OCI-LY1 (cell line): ENCODE measurements around the gene FXYD3.

Experiments
- H2AFZ ChIP-seq: fragments of 200-600 bp; sonication (generic), shearing (Covaris generic); 2 replicates; pipeline ENCODE4 v1.6.0; 2014; ENCODE audit warnings: antibody characterized with exemption, mild to moderate bottlenecking, low read length
- H3F3A ChIP-seq: fragments of 200-600 bp; sonication (generic), shearing (Covaris generic); 2 replicates; pipeline ENCODE4 v1.6.0; 2014; ENCODE audit warnings: mild to moderate bottlenecking, antibody characterized with exemption, low read length, moderate library complexity; ENCODE audit not compliant: insufficient read depth
- H3K27ac ChIP-seq: fragments of 200-600 bp; sonication (generic); 2 replicates; pipeline ENCODE4 v1.5.1; 2014; ENCODE audit warnings: low read length, mixed run types, mild to moderate bottlenecking, low read depth; ENCODE audit not compliant: poor library complexity, severe bottlenecking
- H3K27me3 ChIP-seq: fragments of 200-600 bp; sonication (generic); 2 replicates; pipeline ENCODE4 v1.6.0; 2014; ENCODE audit warnings: antibody characterized with exemption, mild to moderate bottlenecking, low read length, moderate library complexity; ENCODE audit not compliant: insufficient read depth
- H3K36me3 ChIP-seq: fragments of 200-600 bp; sonication (generic); 2 replicates; pipeline ENCODE4 v1.6.1; 2014; ENCODE audit warnings: mild to moderate bottlenecking, antibody characterized with exemption, low read length, moderate library complexity, mixed read lengths; ENCODE audit not compliant: insufficient read depth
- H3K4me1 ChIP-seq: fragments of 200-600 bp; sonication (generic); 2 replicates; pipeline ENCODE4 v1.5.1; 2014; ENCODE audit warnings: mild to moderate bottlenecking, low read length, moderate library complexity; ENCODE audit not compliant: insufficient read depth, severe bottlenecking
- H3K4me2 ChIP-seq: fragments of 200-600 bp; sonication (generic), shearing (Covaris generic); 2 replicates; pipeline ENCODE4 v1.6.1; 2014; ENCODE audit warnings: low read length
- H3K4me3 ChIP-seq: fragments of 200-600 bp; sonication (generic); 2 replicates; pipeline ENCODE4 v1.5.1; 2014; ENCODE audit warnings: low read length, low read depth, mild to moderate bottlenecking, mixed read lengths; ENCODE audit not compliant: poor library complexity, severe bottlenecking
- H3K79me2 ChIP-seq: fragments of 200-600 bp; shearing (Covaris generic); 2 replicates; pipeline ENCODE4 v1.6.1; 2016; ENCODE audit warnings: mixed run types, low read length, mixed read lengths; ENCODE audit not compliant: insufficient read depth
- H3K9ac ChIP-seq: fragments of 200-600 bp; sonication (generic), shearing (Covaris generic); 2 replicates; pipeline ENCODE4 v1.6.1; 2014; ENCODE audit warnings: mild to moderate bottlenecking, low read length, mixed read lengths
- H3K9me2 ChIP-seq: fragments of 200-600 bp; sonication (generic), shearing (Covaris generic); 2 replicates; pipeline ENCODE4 v1.6.1; 2014; ENCODE audit warnings: low read depth, mild to moderate bottlenecking, low read length, mixed read lengths
- H3K9me3 ChIP-seq: fragments of 200-600 bp; shearing (Covaris generic); 2 replicates; pipeline ENCODE4 v1.6.1; 2014; ENCODE audit warnings: low read length, mixed read lengths
- H4K20me1 ChIP-seq: fragments of 200-600 bp; sonication (generic), shearing (Covaris generic); 2 replicates; pipeline ENCODE4 v1.6.0; 2016; ENCODE audit warnings: mild to moderate bottlenecking, low read length; ENCODE audit not compliant: insufficient read depth
- EZH2 ChIP-seq: fragments of 200-600 bp; sonication (generic), shearing (Covaris generic); IDR thresholded peaks from 2 replicates; pipeline ENCODE4 v1.8.0; 2017; ENCODE audit warnings: borderline replicate concordance, mixed run types, mild to moderate bottlenecking, antibody characterized with exemption, low read length, moderate library complexity, mixed read lengths
- TF ChIP-seq, protein P1 (sequence below): fragments of 200-600 bp; sonication (generic), shearing (Covaris generic); IDR thresholded peaks from 2 replicates; pipeline ENCODE4 v1.5.1; 2017; ENCODE audit warnings: mild to moderate bottlenecking, antibody characterized with exemption, low read length, moderate library complexity, mixed read lengths

FXYD3 gene

DNA sequence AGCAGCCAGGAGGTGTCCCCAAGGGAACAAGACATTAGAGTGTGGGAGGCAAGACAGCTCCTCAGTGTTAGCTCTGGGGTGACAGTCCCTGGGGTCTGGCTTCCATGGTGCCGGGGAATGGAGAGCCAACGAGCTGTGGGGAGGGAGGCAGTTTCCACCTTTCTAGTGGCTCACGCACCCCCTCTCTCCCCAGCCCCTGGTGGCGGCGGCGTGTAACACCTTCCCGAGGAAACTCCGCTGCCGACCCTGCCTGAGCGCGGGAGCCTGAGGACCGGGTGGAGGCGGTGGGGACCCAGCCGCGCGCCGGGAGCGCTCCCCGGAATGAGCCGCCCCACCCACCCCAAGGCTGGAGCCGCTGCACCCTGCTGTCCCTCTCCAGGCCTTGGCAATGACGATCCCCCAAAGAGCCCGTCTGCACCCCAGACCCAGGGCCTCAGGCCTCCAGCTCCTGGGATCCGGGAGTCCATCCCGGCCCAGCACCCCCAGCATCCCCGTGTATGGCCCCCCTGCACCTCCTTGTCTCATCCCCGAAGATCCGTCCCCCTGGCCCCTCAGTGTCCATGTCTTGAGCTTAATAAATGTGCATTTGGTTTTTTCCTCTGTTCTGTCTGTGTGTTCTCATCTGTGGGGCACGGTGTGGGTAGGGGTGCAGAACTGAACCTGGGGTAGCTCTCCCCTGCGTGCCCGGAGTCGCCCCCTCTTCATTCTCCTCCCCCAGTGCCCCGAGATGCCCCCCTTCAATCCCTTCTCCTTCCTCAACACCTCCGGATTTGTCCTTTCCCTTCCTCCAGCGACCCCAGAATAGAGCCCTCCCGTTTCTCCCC is 38.3 kb downstream of the FXYD3 start:
- Histone ChIP-seq H3K4me2 (peak overlapping the region; percentile 77), H3K36me3 (peaks cover 28% of the 10 kb centered on the region), H3K9me2 (no peaks in the 10 kb centered on the region), H3F3A (no peaks in the 10 kb centered on the region), H3K79me2 (no peaks in the 10 kb centered on the region), H3K4me3 (peak overlapping the region; percentile 68), H4K20me1 (no peaks in the 10 kb centered on the region), H3K4me1 (peaks cover 23% of the 10 kb centered on the region), H2AFZ (no peak overlapping the region), H3K27ac (no peak overlapping the region), H3K9me3 (no peaks in the 10 kb centered on the region), H3K27me3 (no peaks in the 10 kb centered on the region), H3K9ac (peak overlapping the region; percentile 72)
- TF ChIP-seq EZH2: no peak
- TF ChIP-seq, protein P1, sequence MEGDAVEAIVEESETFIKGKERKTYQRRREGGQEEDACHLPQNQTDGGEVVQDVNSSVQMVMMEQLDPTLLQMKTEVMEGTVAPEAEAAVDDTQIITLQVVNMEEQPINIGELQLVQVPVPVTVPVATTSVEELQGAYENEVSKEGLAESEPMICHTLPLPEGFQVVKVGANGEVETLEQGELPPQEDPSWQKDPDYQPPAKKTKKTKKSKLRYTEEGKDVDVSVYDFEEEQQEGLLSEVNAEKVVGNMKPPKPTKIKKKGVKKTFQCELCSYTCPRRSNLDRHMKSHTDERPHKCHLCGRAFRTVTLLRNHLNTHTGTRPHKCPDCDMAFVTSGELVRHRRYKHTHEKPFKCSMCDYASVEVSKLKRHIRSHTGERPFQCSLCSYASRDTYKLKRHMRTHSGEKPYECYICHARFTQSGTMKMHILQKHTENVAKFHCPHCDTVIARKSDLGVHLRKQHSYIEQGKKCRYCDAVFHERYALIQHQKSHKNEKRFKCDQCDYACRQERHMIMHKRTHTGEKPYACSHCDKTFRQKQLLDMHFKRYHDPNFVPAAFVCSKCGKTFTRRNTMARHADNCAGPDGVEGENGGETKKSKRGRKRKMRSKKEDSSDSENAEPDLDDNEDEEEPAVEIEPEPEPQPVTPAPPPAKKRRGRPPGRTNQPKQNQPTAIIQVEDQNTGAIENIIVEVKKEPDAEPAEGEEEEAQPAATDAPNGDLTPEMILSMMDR: peak; percentile 54

DNA sequence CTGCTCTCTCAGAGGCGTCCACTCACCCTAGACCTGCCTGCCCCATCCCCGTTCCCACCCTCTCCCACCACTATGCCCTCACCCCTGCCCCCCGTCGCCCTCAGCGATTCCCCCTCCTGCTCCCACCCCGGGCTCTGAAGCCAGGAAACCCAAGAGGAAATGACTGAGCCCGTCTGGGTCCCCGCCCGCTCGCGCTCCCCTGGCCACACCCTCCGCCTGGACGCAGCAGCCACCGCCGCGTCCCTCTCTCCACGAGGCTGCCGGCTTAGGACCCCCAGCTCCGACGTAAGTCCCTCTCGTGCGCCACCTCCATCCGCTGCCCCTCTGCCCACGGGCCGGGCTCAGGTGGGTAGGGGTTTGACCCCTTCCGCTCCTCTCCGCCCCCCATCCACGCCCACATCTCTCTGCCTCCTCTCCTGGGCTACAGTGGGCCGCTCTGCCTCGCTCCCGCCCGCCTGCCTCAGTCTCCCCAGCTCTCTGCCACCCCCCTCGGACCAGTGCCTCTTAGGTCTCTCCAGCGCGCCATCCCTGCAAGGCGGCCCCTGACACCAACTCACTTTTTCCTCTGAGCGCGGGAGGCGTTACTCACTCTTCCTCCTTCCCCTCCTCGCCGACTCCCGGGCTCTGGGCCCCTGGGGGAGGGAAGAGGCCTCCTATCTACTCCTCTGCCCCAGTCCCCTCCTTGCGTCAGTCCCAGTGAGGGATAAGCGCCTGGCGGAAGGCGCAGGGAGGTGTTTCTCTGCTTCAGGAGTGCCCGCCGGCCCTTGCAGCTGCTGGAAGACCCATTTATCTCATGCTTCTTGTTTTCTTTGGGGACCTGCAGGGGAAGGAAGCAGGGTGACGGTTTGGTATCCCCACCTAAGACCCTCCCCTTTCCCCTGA is 39.1 kb downstream of the FXYD3 start, which contains the start of gene FXYD5:
Gene FXYD5, plus strand, starts transcription at position 211 of the 882 bp plus-strand sequence. CDS start 816 bp downstream, outside the sequence.
- Histone ChIP-seq H3K79me2 (no peaks in the 10 kb centered on the region), H3F3A (no peaks in the 10 kb centered on the region), H3K9me2 (no peaks in the 10 kb centered on the region), H3K9ac (peak within 1 kb of the TSS; percentile 72), H3K9me3 (no peaks in the 10 kb centered on the region), H4K20me1 (no peaks in the 10 kb centered on the region), H3K4me1 (peaks cover 23% of the 10 kb centered on the region), H3K4me3 (peak within 1 kb of the TSS; percentile 68), H3K36me3 (peaks cover 37% of the 10 kb centered on the region), H3K4me2 (peak within 1 kb of the TSS; percentile 77), H3K27me3 (no peaks in the 10 kb centered on the region), H3K27ac (peak within 1 kb of the TSS; percentile 55), H2AFZ (no peak within 1 kb of the TSS)
- no peak for TF ChIP-seq EZH2
- TF ChIP-seq, protein P1: no peak

DNA sequence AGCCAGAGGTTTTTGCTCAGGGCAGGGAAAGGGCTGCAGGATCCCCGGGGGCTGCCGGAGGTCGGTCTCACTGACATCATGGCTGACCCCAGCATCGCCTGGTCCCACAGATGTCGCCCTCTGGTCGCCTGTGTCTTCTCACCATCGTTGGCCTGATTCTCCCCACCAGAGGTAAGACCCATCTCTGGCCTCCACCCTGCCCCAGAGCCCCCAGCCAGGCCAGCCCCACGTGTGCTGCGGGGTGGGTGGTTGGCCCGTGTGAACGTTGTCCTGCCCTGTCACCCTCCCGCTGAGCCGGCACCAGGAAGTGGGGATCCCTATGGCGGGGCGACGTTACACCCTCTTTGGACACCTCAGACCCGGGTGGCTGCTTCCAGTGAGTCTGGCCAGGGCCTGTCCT is 39.8 kb downstream of the FXYD3 start:
- peaks cover 23% of the 10 kb centered on the region for H3K4me1 ChIP-seq
- H3K9ac ChIP-seq: peak overlapping the region; percentile 72
- no peaks in the 10 kb centered on the region for H3F3A ChIP-seq
- H3K27me3 ChIP-seq: no peaks in the 10 kb centered on the region
- H2AFZ ChIP-seq: no peak overlapping the region
- TF ChIP-seq, protein P1: peak; percentile 12; the same call in 1 of the 2 replicates
- TF ChIP-seq EZH2: no peak
- H3K4me3 ChIP-seq: peak overlapping the region; percentile 68
- peak overlapping the region; percentile 77 for H3K4me2 ChIP-seq
- no peaks in the 10 kb centered on the region for H3K9me3 ChIP-seq
- H4K20me1 ChIP-seq: no peaks in the 10 kb centered on the region
- no peaks in the 10 kb centered on the region for H3K79me2 ChIP-seq
- peaks cover 44% of the 10 kb centered on the region for H3K36me3 ChIP-seq
- no peaks in the 10 kb centered on the region for H3K9me2 ChIP-seq
- H3K27ac ChIP-seq: peak overlapping the region; percentile 55
